NCI-H82 (cell line): Measurements from ENCODE around the gene SLC30A7.
"Not testable (repeated sequence)": the region's sequence is repeated elsewhere in the genome, so short reads cannot be mapped to it uniquely, and the experiment has no call there.

ENCODE experiments used
- DNase-seq: peaks from one replicate; lab custom pipeline; 2025; lab: John Stamatoyannopoulos, UW

Gene SLC30A7

GRCh38 chr1:100895540-100896480, at the start of gene SLC30A7:
SLC30A7 (plus strand) TSS chr1:100896090; CDS start chr1:100896263, 173 bp downstream.
- peak; percentile 95 for DNase-seq

GRCh38 chr1:100847361-100848082, 48.4 kb upstream of the SLC30A7 start:
- no peak for DNase-seq

DNA sequence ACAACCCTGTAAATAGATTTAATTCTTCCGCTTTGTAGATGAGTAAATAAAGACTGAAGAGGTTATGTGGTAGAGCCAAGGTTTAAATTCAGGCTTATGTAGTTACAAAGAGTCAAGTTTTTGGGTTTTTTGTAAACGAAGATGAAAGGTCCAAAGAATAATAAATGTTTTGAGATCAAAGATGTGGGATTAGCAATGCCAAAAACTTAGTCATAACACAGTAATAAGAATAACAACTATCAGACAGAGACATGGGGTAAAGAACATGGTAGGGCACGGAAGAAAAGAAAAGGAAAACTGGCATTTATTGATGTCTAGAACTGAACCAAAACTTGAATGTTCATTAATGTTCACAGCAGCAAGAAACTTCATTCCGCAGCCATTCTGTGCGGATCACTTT, 44.2 kb upstream of the SLC30A7 start:
- no peak for DNase-seq

DNA sequence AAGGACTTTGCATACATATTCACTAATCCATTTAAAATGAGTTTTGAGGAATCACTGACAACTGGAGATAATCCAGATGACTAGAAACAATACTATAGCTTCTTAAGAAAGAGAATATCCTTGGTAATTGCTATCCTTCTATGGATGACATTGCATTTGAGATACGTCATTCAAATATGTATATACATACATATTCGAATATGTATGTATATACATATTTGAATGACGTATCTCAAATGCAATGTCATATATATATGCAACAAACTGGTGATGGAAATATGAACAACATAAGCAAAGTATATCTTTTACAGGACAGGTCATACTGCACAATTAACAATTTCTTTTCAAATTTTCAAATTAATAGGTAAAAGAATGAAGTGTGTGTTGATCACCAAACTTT, 42.9 kb upstream of the SLC30A7 start:
- DNase-seq: no peak

DNA sequence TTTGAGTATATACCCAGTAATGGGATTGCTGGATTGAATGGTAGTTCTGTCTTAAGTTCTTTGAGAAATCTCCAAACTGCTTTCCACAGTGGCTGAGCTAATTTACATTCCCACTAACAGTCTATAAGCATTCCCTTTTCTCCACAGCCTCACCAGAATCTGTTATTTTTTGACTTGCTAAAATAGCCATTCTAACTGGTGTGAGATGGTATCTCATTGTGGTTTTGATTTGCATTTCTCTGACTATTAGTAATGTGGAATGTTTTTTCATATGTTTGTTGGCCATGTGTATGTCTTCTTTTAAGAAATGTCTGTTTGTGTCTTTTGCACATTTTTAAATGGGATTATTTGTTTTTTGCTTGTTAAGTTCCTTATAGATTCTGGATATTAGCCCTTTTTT, 40.8 kb upstream of the SLC30A7 start:
- DNase-seq: not testable (repeated sequence)

DNA sequence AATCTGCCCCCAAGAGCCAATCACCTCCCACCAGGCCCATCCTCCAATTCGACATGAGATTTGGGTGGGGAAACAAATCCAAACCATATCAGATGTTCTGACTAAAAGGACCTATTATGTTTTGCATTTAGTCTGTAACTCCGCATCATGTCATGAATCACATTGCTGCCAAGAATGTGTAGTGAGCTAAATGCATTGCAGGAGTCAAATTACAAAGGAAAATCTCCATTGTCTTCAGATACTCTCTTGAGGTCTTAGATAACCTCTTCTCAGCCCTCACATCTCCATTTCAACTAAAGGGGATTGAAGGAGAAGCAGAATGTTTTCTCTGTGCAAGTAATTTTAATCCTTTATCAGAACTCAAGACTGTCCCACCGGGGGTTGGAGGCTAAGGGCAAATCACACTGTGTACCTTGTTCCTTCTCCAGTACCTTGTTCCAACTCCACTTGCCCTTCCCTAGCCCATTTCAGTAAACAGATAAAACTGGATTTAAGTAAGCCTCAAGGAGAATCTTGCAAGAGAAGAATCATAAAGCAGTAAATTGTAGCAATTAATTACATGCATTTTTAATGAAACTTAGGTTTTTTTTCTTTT, 35.4 kb upstream of the SLC30A7 start:
- no peak for DNase-seq

GRCh38 chr1:100861379-100861778, 34.5 kb upstream of the SLC30A7 start:
- DNase-seq: no peak

GRCh38 chr1:100862591-100862990, 33.3 kb upstream of the SLC30A7 start:
- no peak for DNase-seq

DNA sequence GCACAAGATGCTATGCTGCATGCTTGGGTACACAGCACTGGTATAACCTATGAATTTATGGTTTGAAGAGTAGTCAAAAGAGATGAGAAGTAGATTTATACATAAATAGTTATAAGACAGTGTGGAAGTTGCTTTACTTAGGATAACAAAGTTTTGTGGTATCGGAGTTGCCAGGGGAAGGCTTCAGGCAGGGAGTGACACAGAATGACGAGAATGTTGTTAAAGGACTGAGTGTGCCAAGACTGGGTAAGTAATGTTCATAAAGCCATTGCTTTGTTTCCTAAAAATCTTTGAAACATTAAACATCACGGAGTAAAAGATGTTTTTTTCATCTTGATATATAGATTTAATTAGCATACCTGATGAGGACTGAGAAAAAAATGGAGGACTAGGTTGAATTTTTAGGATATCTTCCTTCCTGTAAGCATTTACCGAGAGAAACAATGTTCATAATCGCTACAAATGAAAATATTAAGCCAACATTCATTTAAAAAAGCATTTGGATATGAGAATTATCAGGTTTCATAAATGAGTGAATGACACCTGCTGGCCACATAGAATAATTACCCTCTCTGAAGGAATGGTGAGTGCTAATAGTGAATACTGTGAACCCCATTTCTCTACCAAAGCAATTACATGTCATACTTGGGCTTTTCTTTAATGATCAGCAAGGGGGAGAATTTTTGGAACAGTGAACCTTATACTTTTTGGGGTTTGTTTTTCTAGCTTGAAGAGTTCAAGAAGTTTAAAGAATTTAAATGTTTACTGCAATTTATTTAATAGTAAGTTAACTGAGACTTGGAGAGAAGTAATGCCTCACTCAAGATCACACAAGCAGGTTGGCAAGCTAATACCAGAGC, 29.6 kb upstream of the SLC30A7 start:
- peak; percentile 44 for DNase-seq

DNA sequence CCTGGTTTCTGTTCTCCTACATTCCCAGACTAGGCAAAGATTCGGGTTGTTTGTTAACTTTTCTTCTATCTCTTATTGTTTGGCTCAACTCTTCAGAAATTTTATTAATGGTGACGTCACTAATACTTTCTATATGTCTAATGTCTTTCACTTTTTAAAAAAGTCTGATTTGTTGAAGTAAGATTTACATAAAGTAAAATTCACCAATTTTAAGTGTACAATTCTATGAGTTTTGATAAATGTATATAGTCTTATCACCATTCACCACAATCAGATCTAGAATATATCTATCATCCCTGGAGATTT, 29.0 kb upstream of the SLC30A7 start:
- no peak for DNase-seq

DNA sequence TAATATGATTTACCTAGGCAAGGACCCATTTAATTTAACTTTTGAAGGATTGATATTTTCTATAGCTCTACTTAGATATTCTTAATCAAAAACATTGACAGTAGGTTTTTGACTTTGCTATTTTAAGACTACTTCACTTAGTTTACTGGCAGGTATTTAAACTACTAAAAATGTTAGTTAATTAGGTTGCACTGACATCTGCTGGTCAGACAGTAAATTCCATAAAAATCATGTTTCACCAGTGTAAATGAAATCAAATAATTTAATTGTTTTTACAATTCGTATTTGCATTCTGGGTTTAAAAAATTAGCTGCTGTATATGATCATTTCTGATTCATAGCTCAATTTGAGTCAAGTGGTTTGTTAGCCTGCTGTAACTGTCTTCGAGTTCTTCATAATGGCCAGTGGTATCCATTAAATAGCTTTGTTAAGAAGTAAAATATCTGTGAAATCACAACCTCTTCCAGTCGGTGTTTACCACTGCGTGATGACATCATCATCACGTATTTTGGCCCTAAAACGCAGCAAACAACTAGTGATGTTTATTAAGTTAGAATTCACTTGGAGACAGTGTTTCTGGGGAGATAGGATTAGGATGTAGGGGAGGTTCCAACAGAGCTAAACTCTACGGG, 27.4 kb upstream of the SLC30A7 start:
- DNase-seq: peak; percentile 48

GRCh38 chr1:100869996-100870395, 25.9 kb upstream of the SLC30A7 start:
- DNase-seq: no peak

GRCh38 chr1:100874433-100874832, 21.5 kb upstream of the SLC30A7 start:
- no peak for DNase-seq

- DNase-seq: no peak
These were observed 20.7 kb upstream of the SLC30A7 start for GRCh38 chr1:100875228-100875627.

- DNase-seq: no peak
These were observed 19.6 kb upstream of the SLC30A7 start for GRCh38 chr1:100876291-100876690.

DNA sequence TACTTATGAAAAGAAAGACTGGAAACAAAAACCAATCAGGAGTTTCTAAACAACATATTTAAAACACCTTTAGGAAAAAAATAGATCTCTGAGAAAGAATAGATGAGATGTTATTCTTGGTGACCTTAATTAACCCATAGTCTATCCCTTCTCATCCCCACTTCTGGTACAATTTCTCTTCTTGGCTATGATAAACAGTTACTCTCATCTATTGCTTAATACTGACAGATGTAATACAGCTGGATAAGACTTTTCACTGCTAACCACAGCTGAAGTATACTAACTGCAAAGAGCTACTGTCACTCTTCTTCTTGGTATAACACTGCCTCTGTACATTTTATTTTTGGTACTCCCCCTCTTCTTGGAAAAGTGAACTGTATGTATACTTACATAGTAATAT, 16.5 kb upstream of the SLC30A7 start:
- DNase-seq: no peak

GRCh38 chr1:100881687-100882086, 14.2 kb upstream of the SLC30A7 start:
- no peak for DNase-seq

DNA sequence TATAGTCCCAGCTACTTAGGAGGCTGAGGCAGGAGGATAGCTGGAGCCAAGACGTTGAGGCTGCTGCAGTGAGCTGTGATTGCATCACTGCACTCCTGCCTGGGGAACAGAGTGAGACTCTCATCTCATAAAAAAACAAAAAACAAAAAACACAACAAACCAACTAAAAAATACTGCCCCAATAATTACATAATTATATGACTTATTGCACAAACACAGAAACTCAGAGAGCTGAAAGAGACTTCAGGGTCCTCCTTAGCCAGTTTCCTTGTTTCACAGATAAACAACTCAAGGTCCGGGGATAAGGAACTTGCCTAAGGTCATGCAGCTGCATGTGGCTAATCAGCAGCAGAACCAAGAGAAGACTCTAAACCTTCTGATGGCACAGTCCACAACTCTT, 13.2 kb upstream of the SLC30A7 start:
- no peak for DNase-seq

DNA sequence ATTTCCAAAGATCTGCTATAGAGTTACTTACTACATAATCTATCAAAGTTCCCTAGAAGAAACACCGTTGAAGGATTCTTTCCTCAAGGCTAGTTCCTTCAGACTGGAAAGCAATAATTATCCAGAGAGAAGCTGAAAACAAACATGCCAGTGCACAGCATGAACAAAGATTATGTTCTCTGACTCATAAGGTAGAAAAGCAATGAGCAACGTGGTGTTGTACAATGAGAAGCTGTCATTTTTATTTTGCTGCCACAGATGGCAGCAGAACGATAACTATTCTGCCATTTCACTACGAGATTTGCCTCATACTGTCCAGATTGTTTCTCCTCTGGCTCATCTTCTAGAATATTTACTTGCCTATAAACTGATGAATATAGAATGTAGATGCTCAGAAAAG, 11.9 kb upstream of the SLC30A7 start:
- DNase-seq: no peak

- DNase-seq: not testable (repeated sequence)
These were observed 6.9 kb upstream of the SLC30A7 start for GRCh38 chr1:100889007-100889406.

GRCh38 chr1:100889869-100890482, 5.9 kb upstream of the SLC30A7 start:
- DNase-seq: not testable (repeated sequence)
